GM12875 (cell line): ENCODE results near the gene NDNF.

Source experiments
- H3K4me3 ChIP-seq: one replicate; pipeline ENCODE4 v1.5.1; 2011; ENCODE audit warnings: low read depth, low read length, control low read depth
- CTCF ChIP-seq: IDR thresholded peaks from 2 replicates; pipeline ENCODE4 v1.5.1; 2011; ENCODE audit warnings: low read depth, mild to moderate bottlenecking, control low read depth, inconsistent platforms, low read length, moderate library complexity, borderline replicate concordance; ENCODE audit not compliant: insufficient read depth

Gene NDNF

DNA sequence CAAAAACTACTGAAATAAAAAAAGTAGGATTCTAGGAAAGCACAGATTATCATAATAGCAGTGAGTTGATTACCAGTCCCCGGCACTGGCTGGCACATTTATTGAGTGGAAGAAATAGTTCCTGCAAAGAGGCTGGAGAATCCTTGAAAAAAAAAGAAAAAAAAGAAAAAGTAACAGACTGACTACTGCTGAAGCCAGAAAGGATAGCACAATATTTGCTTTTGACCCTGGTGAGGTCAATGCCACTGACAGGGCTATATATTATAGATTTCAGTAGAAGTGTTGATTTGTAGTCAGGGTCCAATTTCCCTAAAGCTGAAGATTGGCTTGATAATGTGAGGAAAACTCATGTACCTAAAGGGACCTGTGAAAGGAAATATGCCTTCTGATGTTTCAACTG, 64.7 kb downstream of the NDNF start:
- no peak for TF ChIP-seq CTCF
- H3K4me3 ChIP-seq = no peak overlapping the region

- no peak overlapping the region for H3K4me3 ChIP-seq
- TF ChIP-seq CTCF = no peak
These were observed 68.5 kb downstream of the NDNF start for GRCh38 chr4:121003863-121004262.

GRCh38 chr4:120995266-120996010, 76.9 kb downstream of the NDNF start:
- no peak overlapping the region for H3K4me3 ChIP-seq
- TF ChIP-seq CTCF = no peak

DNA sequence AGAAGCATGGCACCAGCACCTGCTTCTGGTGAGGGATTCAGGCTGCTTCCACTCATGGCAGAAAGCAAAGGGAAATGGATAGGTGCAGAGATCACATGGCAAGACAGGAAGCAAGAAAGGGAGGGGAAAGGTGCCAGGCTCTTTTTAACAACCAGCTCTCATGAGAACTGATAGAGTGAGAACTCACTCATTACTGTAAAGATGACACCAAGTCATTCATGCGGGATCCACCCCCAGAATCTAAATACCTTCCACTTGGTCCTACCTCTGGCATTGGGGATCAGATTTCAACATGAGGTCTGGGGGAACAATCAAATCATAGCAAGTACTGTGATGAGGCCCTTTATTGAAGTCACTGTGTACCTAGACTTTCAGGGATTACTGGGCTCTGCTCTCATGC, 77.8 kb downstream of the NDNF start:
- no peak for TF ChIP-seq CTCF
- no peak overlapping the region for H3K4me3 ChIP-seq

GRCh38 chr4:120991885-120992284, 80.5 kb downstream of the NDNF start:
- H3K4me3 ChIP-seq = no peak overlapping the region
- TF ChIP-seq CTCF = no peak

- H3K4me3 ChIP-seq = no peak overlapping the region
- TF ChIP-seq CTCF = no peak
These were observed 82.1 kb downstream of the NDNF start for GRCh38 chr4:120990246-120990645.
